ENCODE data around the gene ABCA4.

ABCA4 gene

GRCh38 chr1:94103608-94104007 is 17.3 kb downstream of the ABCA4 start:
- TF ChIP-seq TCF12 (IDR thresholded peaks at IDR 0.05; ENCODE audit: low read depth): no peak
- TF ChIP-seq EGR1 (IDR thresholded peaks at IDR 0.05): no peak
- no peak for TF ChIP-seq CREB1 (IDR thresholded peaks at IDR 0.05; ENCODE audit: low read depth)
- TF ChIP-seq NFIC (IDR thresholded peaks at IDR 0.05): no peak
- TF ChIP-seq, protein P1, sequence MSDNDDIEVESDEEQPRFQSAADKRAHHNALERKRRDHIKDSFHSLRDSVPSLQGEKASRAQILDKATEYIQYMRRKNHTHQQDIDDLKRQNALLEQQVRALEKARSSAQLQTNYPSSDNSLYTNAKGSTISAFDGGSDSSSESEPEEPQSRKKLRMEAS (IDR thresholded peaks at IDR 0.05): no peak
- TF ChIP-seq CEBPB (IDR thresholded peaks at IDR 0.05): no peak
- TF ChIP-seq REST (IDR thresholded peaks at IDR 0.05; ENCODE audit: low read depth): no peak
- no peak for TF ChIP-seq RAD21 (IDR thresholded peaks at IDR 0.05; ENCODE audit: low read depth)
- no peak for TF ChIP-seq EP300 (IDR thresholded peaks at IDR 0.05; ENCODE audit: borderline replicate concordance)
- TF ChIP-seq TAF1 (IDR thresholded peaks at IDR 0.05; ENCODE audit: low read depth): no peak
- TF ChIP-seq YY1 (IDR thresholded peaks at IDR 0.05; ENCODE audit: low read depth): no peak
- no peak for TF ChIP-seq ZBTB7A (IDR thresholded peaks at IDR 0.05; ENCODE audit: low read depth)
- TF ChIP-seq FOXM1 (IDR thresholded peaks at IDR 0.05; ENCODE audit: borderline replicate concordance, low read depth): no peak
- no peak for TF ChIP-seq TEAD4 (IDR thresholded peaks at IDR 0.05)
- no peak for TF ChIP-seq USF1 (IDR thresholded peaks at IDR 0.05)

- no peak for TF ChIP-seq RAD21 (IDR thresholded peaks at IDR 0.05; ENCODE audit: low read depth)
These were observed 19.1 kb downstream of the ABCA4 start for GRCh38 chr1:94101613-94102525.

DNA sequence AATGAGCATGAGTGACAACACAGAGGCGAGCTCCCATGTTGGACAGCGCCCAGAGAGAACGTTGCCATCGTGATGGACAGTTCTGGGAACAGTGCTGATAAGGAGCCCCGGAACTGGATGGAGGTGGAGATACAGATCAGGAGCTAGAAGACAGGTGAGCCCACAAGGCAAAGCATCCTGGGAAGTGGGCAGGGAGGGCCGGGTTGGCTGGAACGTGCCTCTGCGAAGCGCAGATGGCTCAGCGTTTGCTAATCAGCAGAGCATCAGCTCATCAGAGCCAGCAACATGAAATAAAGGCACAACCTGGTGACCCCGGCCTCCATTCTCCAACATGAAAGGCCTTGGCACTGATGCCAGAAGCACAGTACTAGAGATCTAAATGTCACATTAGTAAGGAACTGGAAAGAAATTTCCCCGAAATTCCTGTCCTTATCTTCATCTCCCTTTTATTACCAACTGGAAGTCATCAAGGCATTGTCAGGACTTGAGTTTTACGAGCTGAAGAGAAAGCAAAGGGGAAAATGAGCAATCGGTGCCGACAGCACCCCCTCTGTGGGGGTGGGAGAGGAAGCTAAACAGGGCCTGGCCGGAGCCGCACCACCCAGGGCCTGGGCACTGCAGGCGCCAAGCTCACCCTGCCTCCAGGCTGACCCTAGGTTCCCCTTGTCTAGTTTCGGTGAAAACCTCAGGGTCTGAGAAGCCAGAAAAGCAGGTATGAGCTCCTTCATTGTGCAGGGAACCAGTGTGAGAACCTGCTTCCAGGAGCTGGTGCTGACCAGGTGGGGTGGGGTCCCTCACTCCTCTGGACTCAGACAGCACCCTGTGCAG is 19.9 kb downstream of the ABCA4 start:
- TF ChIP-seq REST (IDR thresholded peaks at IDR 0.05; ENCODE audit: low read depth) (peak; percentile 74), NFIC (IDR thresholded peaks at IDR 0.05) (no peak)

GRCh38 chr1:94100129-94100784 is 20.7 kb downstream of the ABCA4 start:
- TF ChIP-seq TCF12 (IDR thresholded peaks at IDR 0.05; ENCODE audit: low read depth) (no peak), ZBTB7A (IDR thresholded peaks at IDR 0.05; ENCODE audit: low read depth) (no peak), TEAD4 (IDR thresholded peaks at IDR 0.05) (no peak)

DNA sequence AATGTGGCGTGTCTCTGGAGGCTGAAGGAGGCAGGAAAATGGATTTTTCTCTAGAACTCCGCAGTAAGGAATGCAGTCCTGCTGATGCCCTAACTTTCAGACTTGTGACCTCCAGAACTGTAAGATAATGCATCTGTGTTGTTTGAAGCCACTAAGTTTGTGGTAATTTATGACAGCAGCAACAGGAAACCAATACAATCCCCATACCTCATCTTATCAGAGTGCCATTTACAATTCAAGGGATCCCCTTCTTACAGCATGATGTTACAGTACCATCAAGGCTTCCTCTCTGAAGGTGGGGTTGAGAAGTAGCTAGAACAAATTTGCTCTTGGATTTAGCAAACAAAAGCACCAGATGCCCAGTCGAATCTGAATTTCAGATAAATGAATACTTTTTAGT is 21.6 kb downstream of the ABCA4 start:
- TF ChIP-seq RAD21 (IDR thresholded peaks at IDR 0.05; ENCODE audit: low read depth) (no peak), TAF1 (IDR thresholded peaks at IDR 0.05; ENCODE audit: low read depth) (no peak), USF1 (IDR thresholded peaks at IDR 0.05) (no peak), NFIC (IDR thresholded peaks at IDR 0.05) (no peak), YY1 (IDR thresholded peaks at IDR 0.05; ENCODE audit: low read depth) (no peak), ZBTB7A (IDR thresholded peaks at IDR 0.05; ENCODE audit: low read depth) (no peak), CREB1 (IDR thresholded peaks at IDR 0.05; ENCODE audit: low read depth) (no peak)

- TF ChIP-seq REST (IDR thresholded peaks at IDR 0.05; ENCODE audit: low read depth) (no peak), RAD21 (IDR thresholded peaks at IDR 0.05; ENCODE audit: low read depth) (no peak), ZBTB7A (IDR thresholded peaks at IDR 0.05; ENCODE audit: low read depth) (no peak), NFIC (IDR thresholded peaks at IDR 0.05) (peak; percentile 71), CREB1 (IDR thresholded peaks at IDR 0.05; ENCODE audit: low read depth) (no peak)
These were observed 22.3 kb downstream of the ABCA4 start for GRCh38 chr1:94098585-94099111.
